Omental fat pad (tissue), 4 donors: ENCODE measurements around the gene SORCS2. TPM values are rescaled to one million over a fixed set of nuclear protein-coding genes. Genes with fewer than 3 reads are reported as not detected.

Source experiments
- ATAC-seq: fragments of 150-250 bp; one replicate; pipeline ENCODE4 v1.9.1; 2016; ENCODE audit warnings: mild to moderate bottlenecking, moderate library complexity; ENCODE audit not compliant: low FRiP score
- DNase-seq: peaks from one replicate; pipeline ENCODE4 v3.0.0-alpha.2; 2019; ENCODE audit warnings: low spot score
- CTCF ChIP-seq, 3 donors: fragments of 450-650 bp; IDR thresholded peaks; one replicate each; pipeline ENCODE4 v1.5.1; 2016 to 2017; ENCODE audit warnings: antibody characterized with exemption in 3 of 3, mild to moderate bottlenecking in 3 of 3, moderate library complexity in 2 of 3
- total RNA-seq, 4 donors: library from RNA; depleted of rRNA; stranded (reverse); fragments of >200 nt; gene quantifications; one replicate each; pipeline ENCODE4 v1.1.0, GENCODE V29; 2016

Gene SORCS2
- total RNA-seq, 4 donors from 2014 or later: 0.63 to 4.6 (median 1.2) TPM

DNA sequence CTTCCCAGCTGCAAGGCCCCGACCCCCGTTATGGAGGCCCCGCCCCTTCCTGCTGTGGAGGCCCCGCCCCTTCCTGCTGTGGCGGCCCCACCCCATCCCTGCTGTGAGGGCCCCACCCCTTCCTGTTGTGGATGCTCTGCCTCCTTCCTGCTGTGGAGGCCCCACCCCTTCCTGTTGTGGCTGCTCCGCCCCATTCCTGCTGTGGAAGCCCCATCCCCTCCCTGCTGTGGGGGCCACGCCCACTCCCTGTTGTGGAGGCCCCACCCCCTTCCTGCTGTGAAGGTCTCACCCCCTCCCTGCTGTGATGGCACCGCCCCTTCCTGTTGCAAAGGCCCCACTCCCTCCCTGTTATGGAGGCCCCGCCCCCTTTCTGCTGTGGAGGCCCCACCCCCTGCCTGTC lies 347.3 kb downstream of the SORCS2 start:
- ATAC-seq (no peak), DNase-seq (no peak)
- TF ChIP-seq CTCF (IDR thresholded peaks at IDR 0.05): no peak

- ATAC-seq (no peak), DNase-seq (no peak)
- TF ChIP-seq CTCF (IDR thresholded peaks at IDR 0.05): no peak
Observed at GRCh38 chr4:7540206-7540605, 347.9 kb downstream of the SORCS2 start.

GRCh38 chr4:7540654-7541413 lies 348.5 kb downstream of the SORCS2 start:
- no peak for TF ChIP-seq CTCF (IDR thresholded peaks at IDR 0.05)
- DNase-seq: no peak
- no peak for ATAC-seq

DNA sequence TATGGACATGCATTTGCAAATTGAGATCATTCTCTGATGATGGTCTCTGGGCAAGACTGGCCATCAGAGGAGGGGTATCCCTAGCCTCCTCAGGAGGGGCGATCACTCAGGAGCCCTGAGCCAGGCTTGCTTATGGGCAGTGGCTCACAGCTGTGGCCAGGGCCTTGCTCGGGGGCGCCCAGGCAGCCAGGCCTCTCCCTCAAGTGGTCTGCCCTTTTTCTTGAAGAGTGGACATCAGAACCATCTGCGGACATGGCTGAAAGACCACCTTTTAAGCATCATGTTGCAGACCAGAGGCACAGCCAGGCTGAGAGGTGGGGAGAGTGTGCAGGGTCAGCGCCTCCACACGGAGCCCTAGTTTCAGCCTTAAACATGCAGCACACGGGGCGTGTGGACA lies 349.1 kb downstream of the SORCS2 start:
- no peak for TF ChIP-seq CTCF (IDR thresholded peaks at IDR 0.05)
- ATAC-seq (no peak), DNase-seq (no peak)

GRCh38 chr4:7542781-7543180 lies 350.4 kb downstream of the SORCS2 start:
- TF ChIP-seq CTCF (IDR thresholded peaks at IDR 0.05): no peak
- ATAC-seq (no peak), DNase-seq (no peak)

GRCh38 chr4:7546152-7546808 lies 353.9 kb downstream of the SORCS2 start:
- no peak for TF ChIP-seq CTCF (IDR thresholded peaks at IDR 0.05)
- ATAC-seq (no peak), DNase-seq (no peak)
